ENCODE data around the gene GNPAT. TPM values are rescaled to one million over a fixed set of nuclear protein-coding genes. Genes with fewer than 3 reads are reported as not detected.

The GNPAT gene
- total and polyA plus RNA-seq, 3 experiments from 2014 or later = 33.2 to 51.8 (median 49.2) TPM

- H3K4me1 Mint-ChIP-seq = peaks cover 2 to 12% (median 12%) of the 10 kb centered on the region in 3 donors
- H3K4me3 Mint-ChIP-seq = no peak overlapping the region
- POLR2A ChIA-PET = no interaction called here
Measured at GRCh38 chr1:231199868-231200267, 41.1 kb upstream of the GNPAT start.

GRCh38 chr1:231200388-231201031 is 40.5 kb upstream of the GNPAT start:
- Histone ChIP-seq H3K9me3 (ENCODE audit: low read length) (no peaks in the 10 kb centered on the region), H3K36me3 (ENCODE audit: insufficient read depth, low read length) (no peaks in the 10 kb centered on the region), H3K4me1 (ENCODE audit: insufficient read depth, low read length) (no peaks in the 10 kb centered on the region), H3K27me3 (ENCODE audit: insufficient read depth, low read length, poor library complexity, severe bottlenecking) (no peaks in the 10 kb centered on the region), H3K27ac (ENCODE audit: low read depth, low read length) (no peak overlapping the region), H3K4me3 (ENCODE audit: low read length) (no peak overlapping the region)
- Mint-ChIP-seq H3K4me1 (peaks cover 2 to 12% (median 12%) of the 10 kb centered on the region in 3 donors), H3K36me3 (no peaks in the 10 kb centered on the region), H3K27me3 (peaks cover 9 to 43% of the 10 kb centered on the region in 2 donors), H3K27ac (no peak overlapping the region), H3K4me3 (no peak overlapping the region), H3K9me3 (no peaks in the 10 kb centered on the region)
- ChIA-PET CTCF (no interaction called here), POLR2A (no interaction called here)
- DNase-seq = no peak

More at GRCh38 chr1:231199868-231200267, 41.1 kb upstream of the GNPAT start:
- no peaks in the 10 kb centered on the region for H3K9me3 ChIP-seq (ENCODE audit: low read length)
- Mint-ChIP-seq H3K27ac (no peak overlapping the region), H3K9me3 (no peaks in the 10 kb centered on the region), H3K36me3 (no peaks in the 10 kb centered on the region), H3K27me3 (peaks cover 9 to 39% of the 10 kb centered on the region in 2 donors)
- no peaks in the 10 kb centered on the region for H3K36me3 ChIP-seq (ENCODE audit: insufficient read depth, low read length)
- no peak for DNase-seq
- H3K4me1 ChIP-seq (ENCODE audit: insufficient read depth, low read length) = no peaks in the 10 kb centered on the region
- H3K4me3 ChIP-seq (ENCODE audit: low read length) = no peak overlapping the region
- H3K27me3 ChIP-seq (ENCODE audit: insufficient read depth, low read length, poor library complexity, severe bottlenecking) = no peaks in the 10 kb centered on the region
- CTCF ChIA-PET = no interaction called here
- H3K27ac ChIP-seq (ENCODE audit: low read depth, low read length) = no peak overlapping the region

- Histone ChIP-seq H3K9me3 (ENCODE audit: low read length) (no peaks in the 10 kb centered on the region), H3K4me1 (ENCODE audit: insufficient read depth, low read length) (no peaks in the 10 kb centered on the region), H3K27ac (ENCODE audit: low read depth, low read length) (no peak overlapping the region), H3K36me3 (ENCODE audit: insufficient read depth, low read length) (no peaks in the 10 kb centered on the region), H3K27me3 (ENCODE audit: insufficient read depth, low read length, poor library complexity, severe bottlenecking) (no peaks in the 10 kb centered on the region), H3K4me3 (ENCODE audit: low read length) (no peak overlapping the region)
- Mint-ChIP-seq H3K27ac (peak overlapping the region in 2 of 8 donors; percentile 37 to 97), H3K36me3 (no peaks in the 10 kb centered on the region), H3K4me3 (peak overlapping the region in 1 of 7 donors; percentile 1), H3K4me1 (peaks cover 2 to 12% (median 12%) of the 10 kb centered on the region in 3 donors), H3K27me3 (peaks cover 4 to 37% of the 10 kb centered on the region in 2 donors), H3K9me3 (no peaks in the 10 kb centered on the region)
- no peak for DNase-seq
- POLR2A ChIA-PET = no interaction called here
- CTCF ChIA-PET = no interaction called here
Measured at GRCh38 chr1:231201375-231201978, 39.5 kb upstream of the GNPAT start.

- Histone ChIP-seq H3K4me3 (ENCODE audit: low read length) (no peak overlapping the region), H3K27me3 (ENCODE audit: insufficient read depth, low read length, poor library complexity, severe bottlenecking) (no peaks in the 10 kb centered on the region), H3K4me1 (ENCODE audit: insufficient read depth, low read length) (no peaks in the 10 kb centered on the region), H3K36me3 (ENCODE audit: insufficient read depth, low read length) (no peaks in the 10 kb centered on the region), H3K27ac (ENCODE audit: low read depth, low read length) (no peak overlapping the region), H3K9me3 (ENCODE audit: low read length) (no peaks in the 10 kb centered on the region)
- CTCF ChIA-PET = no interaction called here
- DNase-seq = no peak
- Mint-ChIP-seq H3K27me3 (peaks cover 4 to 36% of the 10 kb centered on the region in 2 donors), H3K4me3 (peak overlapping the region in 1 of 7 donors; percentile 1), H3K27ac (peak overlapping the region in 1 of 8 donors; percentile 97), H3K4me1 (peaks cover 2 to 12% (median 12%) of the 10 kb centered on the region in 3 donors), H3K9me3 (no peaks in the 10 kb centered on the region), H3K36me3 (no peaks in the 10 kb centered on the region)
- POLR2A ChIA-PET = no interaction called here
Measured at GRCh38 chr1:231201979-231202633, 38.9 kb upstream of the GNPAT start.

GRCh38 chr1:231203259-231204057 is 37.6 kb upstream of the GNPAT start:
- no peak overlapping the region for H3K27ac ChIP-seq (ENCODE audit: low read depth, low read length)
- Mint-ChIP-seq H3K27me3 (peaks cover 4 to 27% of the 10 kb centered on the region in 2 donors), H3K27ac (peak overlapping the region in 1 of 8 donors; percentile 69), H3K4me1 (peaks cover 2 to 12% (median 12%) of the 10 kb centered on the region in 3 donors), H3K9me3 (no peaks in the 10 kb centered on the region), H3K36me3 (no peaks in the 10 kb centered on the region), H3K4me3 (no peak overlapping the region)
- no peak overlapping the region for H3K4me3 ChIP-seq (ENCODE audit: low read length)
- no peaks in the 10 kb centered on the region for H3K27me3 ChIP-seq (ENCODE audit: insufficient read depth, low read length, poor library complexity, severe bottlenecking)
- no peak for DNase-seq
- no peaks in the 10 kb centered on the region for H3K36me3 ChIP-seq (ENCODE audit: insufficient read depth, low read length)
- CTCF ChIA-PET = no interaction called here
- H3K9me3 ChIP-seq (ENCODE audit: low read length) = no peaks in the 10 kb centered on the region
- no peaks in the 10 kb centered on the region for H3K4me1 ChIP-seq (ENCODE audit: insufficient read depth, low read length)
- POLR2A ChIA-PET = no interaction called here

GRCh38 chr1:231206856-231207255 is 34.2 kb upstream of the GNPAT start:
- Mint-ChIP-seq H3K4me3 (no peak overlapping the region), H3K27me3 (peaks cover 2 to 16% of the 10 kb centered on the region in 2 donors), H3K27ac (no peak overlapping the region), H3K4me1 (peaks cover 5 to 14% (median 14%) of the 10 kb centered on the region in 3 donors), H3K9me3 (no peaks in the 10 kb centered on the region), H3K36me3 (no peaks in the 10 kb centered on the region)
- H3K27me3 ChIP-seq (ENCODE audit: insufficient read depth, low read length, poor library complexity, severe bottlenecking) = no peaks in the 10 kb centered on the region
- no peak for DNase-seq
- no peak overlapping the region for H3K4me3 ChIP-seq (ENCODE audit: low read length)
- POLR2A ChIA-PET = no interaction called here
- peaks cover 8% of the 10 kb centered on the region for H3K4me1 ChIP-seq (ENCODE audit: insufficient read depth, low read length)
- H3K36me3 ChIP-seq (ENCODE audit: insufficient read depth, low read length) = no peaks in the 10 kb centered on the region
- H3K9me3 ChIP-seq (ENCODE audit: low read length) = no peaks in the 10 kb centered on the region
- CTCF ChIA-PET = no interaction called here
- no peak overlapping the region for H3K27ac ChIP-seq (ENCODE audit: low read depth, low read length)

- CTCF ChIA-PET = interaction anchor here (0.9 kb wide), 1 partner anchor 39 kb away, joined by 4 read pairs; no protein-coding TSS in a partner anchor
- Histone ChIP-seq H3K4me3 (ENCODE audit: low read length) (no peak overlapping the region), H3K27ac (ENCODE audit: low read depth, low read length) (no peak overlapping the region), H3K4me1 (ENCODE audit: insufficient read depth, low read length) (peaks cover 8% of the 10 kb centered on the region), H3K36me3 (ENCODE audit: insufficient read depth, low read length) (no peaks in the 10 kb centered on the region), H3K27me3 (ENCODE audit: insufficient read depth, low read length, poor library complexity, severe bottlenecking) (no peaks in the 10 kb centered on the region), H3K9me3 (ENCODE audit: low read length) (no peaks in the 10 kb centered on the region)
- H3K4me3 Mint-ChIP-seq = peak overlapping the region in 1 of 7 donors; percentile 13
- no peak for DNase-seq
- POLR2A ChIA-PET = no interaction called here
- peaks cover 2 to 16% of the 10 kb centered on the region in 2 donors for H3K27me3 Mint-ChIP-seq
- H3K27ac Mint-ChIP-seq = no peak overlapping the region
- no peaks in the 10 kb centered on the region for H3K36me3 Mint-ChIP-seq
- H3K4me1 Mint-ChIP-seq = peaks cover 5 to 9% (median 8%) of the 10 kb centered on the region in 3 donors
- no peaks in the 10 kb centered on the region for H3K9me3 Mint-ChIP-seq
Measured at GRCh38 chr1:231207437-231207836, 33.6 kb upstream of the GNPAT start.

Data from CD8-positive, alpha-beta memory T cell (primary cell).